ENCODE results near the gene EPHA7.

- TF ChIP-seq SMARCC2 (IDR thresholded peaks at IDR 0.05): no peak
- TF ChIP-seq RFX5 (IDR thresholded peaks at IDR 0.05; ENCODE audit: low read depth, low read length): no peak
- TF ChIP-seq AGO1 (IDR thresholded peaks at IDR 0.05; ENCODE audit: low read depth, low read length, poor library complexity, severe bottlenecking): no peak
- no peak for TF ChIP-seq MAFK (conservative IDR thresholded peaks at IDR 0.05 in 1 of 2, IDR thresholded peaks at IDR 0.05 in 1 of 2; ENCODE audit: low read length in 2 of 2)
- 0 out of 2 replicates have a peak, but pooled peaks have one; percentile 24 for TF ChIP-seq BCL6 (CRISPR knock-in tag; IDR thresholded peaks at IDR 0.05)
- no peak for TF ChIP-seq EP300 (IDR thresholded peaks at IDR 0.05; ENCODE audit: low read depth in 2 of 2, low read length in 2 of 2)
- no peak for TF ChIP-seq EP300 (CRISPR knock-in tag; IDR thresholded peaks at IDR 0.05; ENCODE audit: borderline replicate concordance)
- no peak for TF ChIP-seq ZSCAN5A (CRISPR knock-in tag; IDR thresholded peaks at IDR 0.05; ENCODE audit: borderline replicate concordance)
- no peak for TF ChIP-seq ZNF329 (CRISPR knock-in tag; IDR thresholded peaks at IDR 0.05; ENCODE audit: low read depth)
- TF ChIP-seq NFIC (IDR thresholded peaks at IDR 0.05; ENCODE audit: low read length): no peak
- TF ChIP-seq MTA3 (CRISPR knock-in tag; IDR thresholded peaks at IDR 0.05): no peak
Measured at GRCh38 chr6:93226822-93227221, 192.5 kb downstream of the EPHA7 start.
